ENCODE data around the gene GPR89A. TPM values are rescaled to one million over a fixed set of nuclear protein-coding genes. Genes with fewer than 3 reads are reported as not detected.

The GPR89A gene
- total RNA-seq, 1 donor from 2014 or later, result 13.5 TPM

DNA sequence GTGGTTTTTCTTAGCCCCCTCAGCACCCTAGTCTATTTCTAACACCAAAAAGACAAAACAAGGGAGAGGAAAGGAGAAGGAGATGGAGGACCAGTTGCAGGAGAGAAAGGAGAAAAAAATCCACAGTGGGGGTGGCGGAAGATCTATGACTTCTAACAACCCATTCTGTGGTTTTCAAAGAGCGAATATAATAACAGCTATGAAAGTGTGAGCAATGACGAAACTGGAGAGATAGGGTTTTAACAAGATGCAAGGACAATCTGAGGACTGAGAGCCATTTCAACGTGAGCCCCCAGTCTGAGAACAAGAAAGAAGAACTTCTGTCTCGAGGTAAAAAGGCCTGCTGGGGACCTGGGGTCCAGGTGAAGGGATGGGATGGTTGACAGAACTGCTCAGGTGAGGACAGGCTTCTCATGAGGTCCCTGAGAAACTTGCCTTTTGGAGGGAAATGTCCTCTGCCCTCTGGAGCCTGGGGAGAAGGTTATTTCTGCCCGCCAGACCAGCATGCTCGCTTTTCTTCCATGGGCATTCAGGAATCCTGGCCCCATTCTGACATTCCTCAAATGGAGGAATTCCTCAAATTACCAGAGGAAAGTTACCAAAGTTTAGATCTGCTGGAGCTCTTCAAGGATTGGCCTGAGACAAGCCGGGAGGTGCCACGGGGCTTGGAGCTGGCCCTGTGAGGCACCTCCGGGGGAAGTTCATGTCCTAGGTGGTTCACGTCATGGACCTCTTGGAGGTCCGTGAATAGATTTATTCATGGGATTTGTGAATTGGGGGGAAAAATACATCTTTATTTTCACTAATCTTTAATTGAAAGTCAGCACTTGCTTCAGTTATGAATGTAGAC is 111.7 kb downstream of the GPR89A start, which contains the start of gene CD160:
CD160 (plus strand) TSS at position 270 of the 850 bp plus-strand sequence. CDS start 8,829 bp downstream, outside the sequence.
- ATAC-seq, result no peak

Other genes with a start within 250 kb of the GPR89A start
- 2.1 TPM for gene NBPF20, start 182.4 kb upstream of the GPR89A start, total RNA-seq
- not detected for gene PDZK1, start 99.4 kb downstream of the GPR89A start, total RNA-seq
- not detected for gene CD160, start 111.5 kb downstream of the GPR89A start, total RNA-seq
- gene RNF115, start 216.1 kb downstream of the GPR89A start, total RNA-seq, result 6.7 TPM
- gene POLR3C, start 216.2 kb downstream of the GPR89A start, total RNA-seq, result 18.2 TPM
- gene NUDT17, start 237.6 kb downstream of the GPR89A start, total RNA-seq, result 1.7 TPM